Neural crest cell (in vitro differentiated cells): ENCODE measurements around the gene ST6GALNAC5. TPM values are rescaled to one million over a fixed set of nuclear protein-coding genes. Genes with fewer than 3 reads are reported as not detected.
"Not testable (repeated sequence)": the region's sequence is repeated elsewhere in the genome, so short reads cannot be mapped to it uniquely, and the experiment has no call there.

Source experiments
- DNase-seq: peaks from one replicate; pipeline ENCODE4 v3.0.0; 2021; ENCODE audit warnings: low read depth, mixed read lengths, low spot score
- H3K27ac Mint-ChIP-seq: one replicate; pipeline ENCODE4 v1.8.0; 2021; ENCODE audit warnings: mild to moderate bottlenecking, mixed read lengths; ENCODE audit not compliant: unreplicated experiment
- H3K27me3 Mint-ChIP-seq: 2 replicates; pipeline ENCODE4 v1.8.0; 2021; ENCODE audit warnings: low read depth, mild to moderate bottlenecking, mixed read lengths
- H3K36me3 Mint-ChIP-seq: 2 replicates; pipeline ENCODE4 v1.8.0; 2021; ENCODE audit warnings: low read depth, mild to moderate bottlenecking, mixed read lengths
- H3K4me1 Mint-ChIP-seq: 2 replicates; pipeline ENCODE4 v1.8.0; 2021; ENCODE audit warnings: mixed read lengths
- H3K4me3 Mint-ChIP-seq: one replicate; pipeline ENCODE4 v1.8.0; 2021; ENCODE audit warnings: mild to moderate bottlenecking, mixed read lengths
- H3K9me3 Mint-ChIP-seq: 2 replicates; pipeline ENCODE4 v1.8.0; 2021; ENCODE audit warnings: mixed read lengths
- long read RNA-seq: library from polyadenylated mRNA; unstranded; transcript quantifications from one replicate; pipeline ENCODE4 v2.0.0, GENCODE V29; 2020
- total RNA-seq: library from RNA; stranded (reverse); gene quantifications from 2 replicates; pipeline ENCODE4 v1.2.1, GENCODE V29; 2021
- TF ChIP-seq, protein P1 (sequence below): fragments of 200-600 bp; sonication (generic); conservative IDR thresholded peaks from 2 replicates; pipeline ENCODE4 v1.5.0; 2021; ENCODE audit warnings: antibody characterized with exemption, mild to moderate bottlenecking

The ST6GALNAC5 gene
- total RNA-seq: 37.4 and 45.6 TPM in 2 replicates
- long read RNA-seq, transcript ST6GALNAC5-202 (5 exons, 3,751 nt): major isoform, 17 of 42 reads
- long read RNA-seq, partial matches to known transcripts: 12 of 42 reads
- long read RNA-seq, other reads (novel, unspliced or antisense): 9 of 42 reads

- peak within 1 kb of the TSS; percentile 97 for H3K27ac Mint-ChIP-seq
- no peaks in the 10 kb centered on the region for H3K9me3 Mint-ChIP-seq
- peaks cover 3% of the 10 kb centered on the region for H3K27me3 Mint-ChIP-seq
- H3K4me3 Mint-ChIP-seq: peak within 1 kb of the TSS; percentile 96
- TF ChIP-seq, protein P1, sequence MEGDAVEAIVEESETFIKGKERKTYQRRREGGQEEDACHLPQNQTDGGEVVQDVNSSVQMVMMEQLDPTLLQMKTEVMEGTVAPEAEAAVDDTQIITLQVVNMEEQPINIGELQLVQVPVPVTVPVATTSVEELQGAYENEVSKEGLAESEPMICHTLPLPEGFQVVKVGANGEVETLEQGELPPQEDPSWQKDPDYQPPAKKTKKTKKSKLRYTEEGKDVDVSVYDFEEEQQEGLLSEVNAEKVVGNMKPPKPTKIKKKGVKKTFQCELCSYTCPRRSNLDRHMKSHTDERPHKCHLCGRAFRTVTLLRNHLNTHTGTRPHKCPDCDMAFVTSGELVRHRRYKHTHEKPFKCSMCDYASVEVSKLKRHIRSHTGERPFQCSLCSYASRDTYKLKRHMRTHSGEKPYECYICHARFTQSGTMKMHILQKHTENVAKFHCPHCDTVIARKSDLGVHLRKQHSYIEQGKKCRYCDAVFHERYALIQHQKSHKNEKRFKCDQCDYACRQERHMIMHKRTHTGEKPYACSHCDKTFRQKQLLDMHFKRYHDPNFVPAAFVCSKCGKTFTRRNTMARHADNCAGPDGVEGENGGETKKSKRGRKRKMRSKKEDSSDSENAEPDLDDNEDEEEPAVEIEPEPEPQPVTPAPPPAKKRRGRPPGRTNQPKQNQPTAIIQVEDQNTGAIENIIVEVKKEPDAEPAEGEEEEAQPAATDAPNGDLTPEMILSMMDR: peak; percentile 39
- H3K36me3 Mint-ChIP-seq: peaks cover 7% of the 10 kb centered on the region
- DNase-seq: peak; percentile 36
- H3K4me1 Mint-ChIP-seq: peaks cover 53% of the 10 kb centered on the region
Observed at GRCh38 chr1:76867342-76868130, at the start of gene ST6GALNAC5. Gene ST6GALNAC5, plus strand, starts transcription at chr1:76867480.

- no peaks in the 10 kb centered on the region for H3K36me3 Mint-ChIP-seq
- no peaks in the 10 kb centered on the region for H3K27me3 Mint-ChIP-seq
- H3K9me3 Mint-ChIP-seq: no peaks in the 10 kb centered on the region
- TF ChIP-seq, protein P1: no peak
- no peak overlapping the region for H3K27ac Mint-ChIP-seq
- H3K4me1 Mint-ChIP-seq: no peaks in the 10 kb centered on the region
- no peak for DNase-seq
- no peak overlapping the region for H3K4me3 Mint-ChIP-seq
Observed at GRCh38 chr1:76820028-76820427, 47.3 kb upstream of the ST6GALNAC5 start.

DNA sequence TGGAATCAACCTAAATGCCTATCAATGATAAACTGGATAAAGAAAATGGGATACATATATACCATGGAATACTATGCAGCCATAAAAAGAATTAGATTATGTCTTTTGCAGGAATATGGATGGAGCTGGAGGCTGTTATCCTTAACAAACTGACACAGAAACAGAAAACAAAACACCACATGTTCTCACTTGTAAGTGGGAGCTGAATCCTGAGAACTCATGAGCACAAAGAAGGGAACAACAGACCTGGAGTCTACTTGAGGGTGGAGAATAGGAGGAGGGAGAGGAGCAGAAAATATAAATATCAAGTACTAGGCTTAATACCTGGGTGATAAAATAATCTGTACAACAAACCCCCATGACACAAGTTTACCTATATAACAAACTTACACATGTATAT is 44.3 kb upstream of the ST6GALNAC5 start:
- not testable (repeated sequence) for H3K4me1 Mint-ChIP-seq, H3K4me3 Mint-ChIP-seq, DNase-seq, H3K27ac Mint-ChIP-seq, H3K36me3 Mint-ChIP-seq, H3K27me3 Mint-ChIP-seq, H3K9me3 Mint-ChIP-seq

- H3K36me3 Mint-ChIP-seq: no peaks in the 10 kb centered on the region
- H3K27ac Mint-ChIP-seq: no peak overlapping the region
- H3K9me3 Mint-ChIP-seq: no peaks in the 10 kb centered on the region
- H3K4me1 Mint-ChIP-seq: peaks cover 3% of the 10 kb centered on the region
- DNase-seq: no peak
- H3K27me3 Mint-ChIP-seq: no peaks in the 10 kb centered on the region
- TF ChIP-seq, protein P1: no peak
- no peak overlapping the region for H3K4me3 Mint-ChIP-seq
Observed at GRCh38 chr1:76824106-76824505, 43.2 kb upstream of the ST6GALNAC5 start.

DNA sequence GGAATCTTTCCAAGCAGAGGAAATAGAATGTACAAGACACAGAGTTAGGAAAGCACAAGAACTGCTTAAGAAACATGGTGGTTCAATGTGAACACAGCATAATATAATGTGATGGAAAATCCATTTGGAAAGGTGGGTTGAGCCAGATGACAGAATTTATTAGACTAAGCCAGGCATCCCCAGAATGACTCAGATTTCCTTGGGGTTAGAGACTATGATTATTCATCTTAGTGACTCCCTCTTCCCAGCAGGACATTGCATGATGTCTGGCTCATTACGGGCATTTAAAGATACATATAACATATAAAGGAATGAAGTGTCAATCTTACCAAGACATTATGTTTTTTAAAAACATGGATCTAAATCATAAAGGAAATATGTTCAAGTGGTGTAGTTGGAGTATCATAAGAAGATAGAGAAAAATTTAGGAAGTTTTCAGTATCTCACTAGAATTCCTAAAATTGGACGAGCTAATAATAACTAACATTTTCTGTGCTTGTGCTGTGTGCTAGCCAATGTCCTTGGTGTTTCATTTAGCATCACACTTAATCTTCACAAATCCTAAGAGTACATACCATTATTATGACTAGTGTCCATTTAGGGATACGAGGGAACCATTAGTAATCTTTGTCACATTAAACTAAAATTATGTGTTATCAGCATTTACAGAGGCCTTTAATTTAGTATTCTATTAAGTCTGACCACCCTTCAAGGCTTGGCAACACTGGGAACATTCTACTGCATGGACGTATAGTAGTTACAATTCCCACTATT is 41.0 kb upstream of the ST6GALNAC5 start:
- TF ChIP-seq, protein P1: no peak
- H3K4me1 Mint-ChIP-seq: peaks cover 16% of the 10 kb centered on the region
- H3K27ac Mint-ChIP-seq: no peak overlapping the region
- no peaks in the 10 kb centered on the region for H3K27me3 Mint-ChIP-seq
- no peaks in the 10 kb centered on the region for H3K9me3 Mint-ChIP-seq
- no peaks in the 10 kb centered on the region for H3K36me3 Mint-ChIP-seq
- H3K4me3 Mint-ChIP-seq: no peak overlapping the region
- no peak for DNase-seq

DNA sequence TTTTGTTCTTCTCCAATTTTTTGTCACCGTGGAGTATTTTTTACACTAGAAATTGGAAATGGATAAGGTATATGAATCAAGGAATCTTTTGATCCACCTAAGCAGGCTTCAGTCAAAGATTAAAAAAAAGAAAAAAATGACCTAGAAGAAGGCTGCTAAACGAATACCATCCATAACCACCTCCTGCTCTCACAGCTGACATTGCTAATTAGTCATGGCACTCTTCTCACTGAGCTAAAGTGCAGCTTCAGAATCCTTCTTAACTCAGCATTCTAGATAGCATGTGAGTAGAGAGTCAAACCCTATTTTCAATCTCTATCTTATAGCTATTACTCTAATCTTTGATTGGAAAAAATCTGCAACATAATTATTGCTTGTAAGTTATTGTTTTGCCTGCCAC is 40.2 kb upstream of the ST6GALNAC5 start:
- H3K4me1 Mint-ChIP-seq: peaks cover 16% of the 10 kb centered on the region
- H3K4me3 Mint-ChIP-seq: no peak overlapping the region
- H3K9me3 Mint-ChIP-seq: no peaks in the 10 kb centered on the region
- TF ChIP-seq, protein P1: no peak
- DNase-seq: no peak
- no peaks in the 10 kb centered on the region for H3K36me3 Mint-ChIP-seq
- no peaks in the 10 kb centered on the region for H3K27me3 Mint-ChIP-seq
- no peak overlapping the region for H3K27ac Mint-ChIP-seq
